GM08714 (cell line): ENCODE measurements around the gene CACNA1C.

Experiments used
- H3K4me3 ChIP-seq: fragments of 200-500 bp; sonication (Bioruptor generic); 2 replicates; pipeline ENCODE4 v1.5.1; 2014; ENCODE audit warnings: mild to moderate bottlenecking, low read length, inconsistent platforms
- ZNF274 ChIP-seq: IDR thresholded peaks from 2 replicates; pipeline ENCODE4 v1.6.1; 2012; ENCODE audit warnings: mild to moderate bottlenecking, low read depth, low read length

CACNA1C gene

DNA sequence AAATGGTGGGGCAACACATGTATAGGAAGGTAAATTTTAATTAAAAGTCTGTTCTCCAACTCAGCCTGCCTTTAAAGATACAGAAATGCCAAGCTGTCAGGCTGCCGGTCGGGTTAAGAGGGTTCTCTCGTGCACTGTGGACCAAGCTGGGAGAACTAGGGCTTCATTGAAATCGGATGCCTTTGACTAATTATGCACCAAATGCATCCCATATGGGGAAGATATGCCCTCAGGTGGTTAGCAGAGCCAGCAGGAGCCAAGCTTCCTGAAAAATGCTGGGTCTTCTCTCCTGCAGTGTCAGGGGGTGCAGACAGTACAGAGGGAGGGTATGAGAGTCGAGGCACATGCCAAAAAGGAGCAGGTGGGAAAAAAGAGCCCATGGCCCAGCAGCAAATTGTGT lies 236.1 kb downstream of the CACNA1C start:
- TF ChIP-seq ZNF274: no peak
- no peak overlapping the region for H3K4me3 ChIP-seq

DNA sequence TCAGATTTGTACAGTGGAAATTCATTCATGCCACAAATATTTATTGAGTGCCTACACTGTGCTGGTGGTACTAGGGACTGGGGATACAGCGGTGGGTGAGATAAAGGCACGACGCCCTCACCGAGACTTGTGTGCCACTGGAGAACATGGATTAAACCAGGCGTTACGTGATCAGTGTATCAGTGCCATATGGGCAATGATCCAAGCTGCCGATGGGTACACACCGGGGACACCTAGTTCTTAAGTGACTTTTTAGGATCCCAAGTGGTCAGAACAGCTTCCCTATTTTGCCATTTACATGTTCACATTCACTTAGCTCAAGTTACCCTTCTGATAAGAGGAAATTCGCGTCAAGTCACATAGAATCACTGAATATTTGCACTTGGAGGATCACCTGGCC lies 236.7 kb downstream of the CACNA1C start:
- no peak for TF ChIP-seq ZNF274
- H3K4me3 ChIP-seq: no peak overlapping the region

DNA sequence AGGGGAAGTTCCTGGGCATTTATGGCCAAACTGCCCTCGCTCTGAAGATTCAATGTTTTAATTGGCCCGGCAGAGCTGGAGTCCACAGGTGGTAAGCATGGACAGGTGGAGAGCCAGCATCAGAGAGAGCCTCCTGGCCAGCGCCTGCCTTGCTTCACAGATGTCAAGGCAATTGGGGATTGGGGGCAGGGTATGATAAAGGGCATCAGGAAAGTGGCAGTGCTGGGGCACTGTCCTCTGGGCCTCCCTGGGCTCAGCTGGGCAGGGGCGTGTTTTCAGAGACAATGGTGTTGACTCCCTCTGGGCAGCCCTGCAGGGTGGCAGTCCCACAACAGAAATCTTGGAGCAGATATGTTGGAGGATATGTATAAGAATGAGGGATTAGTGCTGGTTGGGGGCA lies 237.3 kb downstream of the CACNA1C start:
- H3K4me3 ChIP-seq: no peak overlapping the region
- no peak for TF ChIP-seq ZNF274

DNA sequence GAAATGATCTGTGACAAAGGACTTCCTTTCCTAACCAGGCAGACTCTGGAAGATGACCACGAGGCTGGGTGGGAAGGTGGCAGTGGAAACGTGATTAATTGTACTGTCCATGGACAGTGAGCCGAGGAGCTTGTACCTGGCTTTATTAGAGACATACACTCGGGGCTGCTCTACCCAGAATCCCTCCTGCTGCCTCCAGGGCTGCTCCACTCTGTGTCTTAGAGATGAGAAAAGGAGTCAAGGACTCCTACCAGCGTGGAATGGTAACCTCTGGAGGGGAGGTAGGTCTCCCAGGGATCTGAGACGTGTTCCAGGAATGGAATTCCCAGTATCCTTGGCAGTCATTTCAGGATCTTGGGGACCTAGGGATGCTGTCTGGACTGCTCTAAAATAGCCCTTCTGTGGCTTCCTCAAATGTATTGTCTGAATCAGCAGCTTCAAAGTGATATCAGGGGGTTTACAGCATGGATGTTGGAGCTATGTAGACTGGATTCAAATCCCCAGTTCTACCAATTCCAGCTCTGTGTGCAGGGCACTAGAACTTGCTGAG lies 237.8 kb downstream of the CACNA1C start:
- TF ChIP-seq ZNF274: no peak
- no peak overlapping the region for H3K4me3 ChIP-seq

DNA sequence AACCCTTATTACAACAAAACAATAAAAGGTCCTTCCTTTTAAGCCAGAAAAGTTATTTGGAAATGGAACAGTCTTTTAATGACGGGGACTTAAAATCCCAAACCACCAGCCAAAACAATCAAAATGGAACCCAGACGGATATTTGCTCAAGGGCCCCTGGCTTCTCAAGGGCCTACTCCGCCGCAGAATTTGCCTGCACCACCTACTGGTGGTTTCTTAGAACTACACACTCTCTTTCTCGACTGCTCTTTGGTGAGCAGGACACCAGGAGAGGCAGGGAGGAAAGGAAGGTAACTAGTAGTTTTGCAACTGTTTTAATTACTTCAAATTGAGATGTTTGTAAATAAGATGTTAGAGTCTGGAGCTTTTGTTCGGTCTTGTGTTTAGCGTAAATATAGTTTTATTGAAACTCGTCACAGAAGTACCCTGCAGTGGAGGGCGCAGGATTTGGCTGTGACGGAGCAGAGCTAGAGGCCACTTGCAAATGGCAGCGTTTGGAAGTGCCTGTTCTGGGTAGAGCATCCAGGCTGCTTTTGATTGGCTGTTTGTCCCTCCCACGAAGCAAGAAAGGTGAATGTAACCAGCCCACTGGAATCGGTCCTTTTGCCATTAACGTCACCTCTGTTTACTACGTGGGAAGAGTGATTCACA lies 238.5 kb downstream of the CACNA1C start:
- no peak for TF ChIP-seq ZNF274
- no peak overlapping the region for H3K4me3 ChIP-seq

DNA sequence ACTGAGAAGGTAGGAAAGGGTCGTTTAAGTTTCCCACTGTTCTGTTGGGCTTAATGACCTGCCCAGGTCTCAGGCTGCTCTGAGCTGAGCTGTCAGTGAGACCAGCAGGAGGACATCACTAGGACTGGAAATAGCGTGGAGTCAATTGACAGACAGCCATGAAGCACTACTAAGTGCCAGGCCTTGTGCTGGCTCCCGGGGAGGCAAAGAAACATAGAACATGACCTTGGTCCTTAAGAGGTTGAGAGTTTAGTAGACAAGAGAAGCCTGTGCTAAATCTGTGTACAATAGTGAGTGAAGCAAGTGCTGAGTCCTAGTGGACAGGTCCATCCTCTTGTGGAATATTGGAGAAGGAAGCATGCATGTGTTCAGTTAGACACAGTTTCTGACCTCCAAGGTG lies 239.2 kb downstream of the CACNA1C start:
- TF ChIP-seq ZNF274: no peak
- H3K4me3 ChIP-seq: no peak overlapping the region

DNA sequence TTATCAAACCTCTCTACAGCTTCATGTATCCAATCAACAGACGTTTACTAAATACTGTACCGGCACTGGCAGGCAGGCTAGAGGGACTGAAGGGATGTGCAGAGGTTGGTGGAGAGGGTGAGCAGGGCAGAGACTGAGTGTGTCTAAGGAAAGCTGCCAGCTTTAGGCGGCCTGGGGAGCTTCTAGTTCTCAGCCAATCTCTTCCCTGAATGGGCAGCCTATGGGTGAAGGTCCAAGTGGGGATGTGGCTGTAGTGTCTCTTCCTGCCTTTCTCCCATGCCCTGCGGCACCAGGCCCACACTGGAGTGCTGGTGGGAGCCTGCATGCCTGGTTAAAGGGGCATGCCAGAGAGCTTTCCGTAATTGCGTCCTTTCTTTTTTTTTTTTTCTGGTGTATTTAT lies 239.8 kb downstream of the CACNA1C start:
- TF ChIP-seq ZNF274: no peak

DNA sequence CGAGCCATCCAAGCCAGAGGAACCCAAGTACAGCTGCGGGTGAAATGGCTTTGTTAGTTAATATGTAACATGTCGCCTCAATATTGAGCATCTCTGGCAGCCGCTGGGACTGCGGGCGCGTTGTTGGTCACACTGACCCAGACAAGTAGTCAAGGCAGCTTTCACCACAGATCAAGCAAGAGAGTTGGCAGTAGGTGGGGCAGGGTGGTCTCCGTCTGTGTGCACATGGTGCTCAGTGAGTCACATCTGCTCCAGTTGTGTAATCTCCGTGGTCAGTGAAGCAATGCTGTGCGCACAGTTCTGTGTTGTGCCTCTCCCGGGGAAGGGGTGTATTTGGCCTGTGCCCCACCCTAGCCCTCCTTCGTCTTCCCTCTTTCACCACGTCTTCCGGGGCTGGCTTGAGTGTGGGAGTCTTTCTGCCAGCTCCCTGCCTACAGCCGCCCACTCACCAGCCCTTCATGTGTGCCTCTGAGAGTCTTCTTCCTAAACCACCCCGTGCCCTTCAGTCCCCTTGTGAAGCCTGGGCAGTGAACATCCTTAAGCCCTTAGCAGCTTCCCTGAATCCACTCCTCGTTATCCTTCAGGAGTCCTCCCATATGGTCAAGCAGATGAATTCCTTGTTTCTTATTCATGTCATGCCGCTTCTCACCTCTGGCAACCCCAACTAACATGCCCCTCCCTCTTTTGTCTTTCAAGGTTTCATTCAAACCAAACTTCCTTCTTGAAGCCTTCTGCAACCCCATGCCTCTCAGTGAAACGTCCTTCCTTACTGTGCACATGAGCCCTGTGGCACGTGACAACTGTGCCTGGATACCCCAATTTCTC lies 242.1 kb downstream of the CACNA1C start:
- no peak overlapping the region for H3K4me3 ChIP-seq
- no peak for TF ChIP-seq ZNF274

More for the DNA sequence above, 239.8 kb downstream of the CACNA1C start:
- no peak overlapping the region for H3K4me3 ChIP-seq

DNA sequence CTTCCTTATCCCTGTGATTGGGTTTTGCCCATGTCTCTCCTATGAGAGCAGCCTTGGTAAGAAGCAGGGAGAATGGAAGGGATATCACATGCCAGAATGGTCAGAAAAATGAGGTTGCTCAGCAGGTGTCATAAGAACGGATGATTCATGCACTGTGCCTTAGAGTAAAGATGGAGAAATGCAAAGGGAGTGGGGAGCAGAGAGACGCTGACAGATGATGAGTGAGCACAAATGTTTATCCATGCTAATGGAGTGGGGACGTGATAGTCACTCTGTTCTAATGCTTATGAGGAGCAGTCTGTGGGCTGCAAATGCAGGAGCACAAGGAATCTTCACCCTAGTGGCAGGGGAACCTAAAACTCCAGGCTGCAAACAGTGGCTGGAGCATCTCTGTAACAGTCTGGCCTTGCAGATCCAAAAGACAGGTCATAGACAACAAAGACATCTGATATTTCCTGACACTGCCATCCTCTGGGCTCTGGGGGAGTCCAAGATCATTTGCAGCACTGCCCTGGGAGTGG lies 243.2 kb downstream of the CACNA1C start:
- TF ChIP-seq ZNF274: no peak
- H3K4me3 ChIP-seq: no peak overlapping the region

DNA sequence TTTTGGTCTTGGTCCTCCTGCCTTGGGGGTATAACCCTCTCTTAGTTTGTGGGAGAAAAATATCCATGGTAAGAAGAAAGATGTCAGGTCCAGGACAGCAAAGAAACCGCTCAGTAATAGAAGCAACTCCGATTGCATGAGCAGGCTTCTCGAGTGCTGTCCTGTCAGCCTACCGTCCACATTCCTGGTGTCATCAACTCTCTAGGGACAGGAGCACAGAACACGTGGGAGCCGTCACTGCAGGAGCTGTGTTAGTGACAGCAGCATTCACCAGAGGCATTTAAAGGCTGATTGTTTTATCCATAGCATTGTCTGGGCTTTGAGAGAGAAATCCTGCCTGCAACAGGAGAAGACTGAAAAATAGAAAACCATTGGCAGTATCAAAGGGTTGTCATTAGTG lies 244.2 kb downstream of the CACNA1C start:
- TF ChIP-seq ZNF274: no peak
- H3K4me3 ChIP-seq: no peak overlapping the region

DNA sequence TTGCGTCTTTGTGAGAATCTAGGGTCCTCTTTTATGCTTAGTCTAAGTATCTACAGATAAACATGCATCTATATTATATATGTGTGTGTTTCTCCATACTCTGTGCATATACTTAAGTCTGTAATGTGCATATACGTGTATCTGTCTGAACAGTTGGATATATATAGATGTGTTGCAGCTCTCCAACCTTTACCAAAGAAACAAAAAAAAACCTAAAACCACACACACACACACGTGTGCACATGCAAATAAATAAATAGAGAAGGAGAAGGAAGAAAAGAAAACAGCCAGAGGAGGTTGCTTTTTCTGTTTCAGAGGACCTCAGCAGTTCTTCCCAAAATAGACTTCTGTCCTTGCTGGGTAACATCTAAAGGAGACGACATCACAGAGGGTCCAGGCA lies 244.9 kb downstream of the CACNA1C start:
- H3K4me3 ChIP-seq: no peak overlapping the region; the same call in 1 of the 2 replicates
- TF ChIP-seq ZNF274: no peak

DNA sequence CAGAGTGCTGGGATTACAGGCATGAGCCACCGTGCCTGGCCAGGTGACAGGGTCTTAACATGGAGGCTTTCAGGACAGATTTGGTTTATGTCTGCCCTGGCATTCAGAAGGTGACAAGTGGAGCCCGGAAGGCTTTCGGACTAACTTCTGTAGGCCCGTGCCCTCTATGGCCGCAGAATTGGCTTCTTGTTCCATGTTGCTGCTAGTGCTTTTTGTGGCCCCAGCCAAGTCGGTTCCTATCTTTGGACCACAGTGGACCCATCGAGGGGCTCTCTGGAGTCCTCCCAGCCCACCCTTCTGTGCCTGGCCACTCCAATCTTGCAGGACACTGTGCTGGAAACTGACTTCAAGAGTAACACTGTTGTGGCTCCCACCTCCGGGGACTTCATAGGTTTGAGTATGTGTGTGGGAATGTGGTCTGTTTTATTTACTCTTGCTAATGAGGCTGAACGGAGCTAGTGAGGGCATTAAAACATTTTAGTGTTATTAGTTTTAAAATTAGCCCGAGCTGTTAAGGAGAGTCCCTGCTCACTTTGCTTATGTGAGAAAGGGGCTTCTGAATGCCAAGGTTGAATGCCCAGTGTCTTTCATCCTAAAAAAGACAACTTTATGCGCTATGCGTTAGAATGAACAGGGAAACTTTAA lies 245.9 kb downstream of the CACNA1C start:
- no peak overlapping the region for H3K4me3 ChIP-seq
- TF ChIP-seq ZNF274: no peak

DNA sequence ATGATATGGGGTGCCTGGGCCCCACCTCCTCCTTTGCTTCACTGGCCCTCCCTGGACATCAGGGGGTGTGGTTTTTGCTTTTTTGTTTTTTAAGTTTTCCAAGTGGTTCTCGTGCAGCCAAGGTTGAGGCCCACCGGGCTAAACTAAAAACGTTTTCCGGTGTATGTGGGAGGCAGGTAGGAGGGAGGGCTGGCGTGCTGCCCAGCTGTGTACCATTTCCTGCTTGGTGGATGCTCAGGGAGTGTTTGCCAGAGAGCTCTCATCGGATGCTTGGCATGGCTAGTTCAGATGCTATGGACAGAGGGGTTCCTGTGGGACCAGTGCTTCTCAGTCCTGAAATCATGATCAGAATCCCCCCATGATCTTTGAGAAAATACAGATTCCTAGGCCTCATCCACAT lies 246.4 kb downstream of the CACNA1C start:
- no peak for TF ChIP-seq ZNF274
- no peak overlapping the region for H3K4me3 ChIP-seq

DNA sequence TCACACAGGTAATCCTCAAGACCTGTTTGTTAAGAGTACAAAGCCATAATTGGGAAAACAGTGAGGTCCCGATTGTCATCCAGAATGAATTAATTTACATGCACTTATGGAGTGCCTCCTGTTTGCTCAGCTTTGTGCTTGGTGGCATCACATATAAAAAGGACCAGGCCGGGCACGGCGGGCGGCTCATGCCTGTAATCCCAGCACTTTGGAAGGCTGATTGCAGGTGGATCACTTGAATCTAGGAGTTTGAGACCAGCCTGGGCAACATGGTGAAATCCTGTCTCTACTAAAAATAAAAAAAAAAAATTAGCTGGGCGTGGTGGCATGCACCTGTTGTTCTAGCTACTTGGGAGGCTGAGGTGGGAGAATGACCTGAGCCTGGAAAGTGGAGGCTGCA lies 247.4 kb downstream of the CACNA1C start:
- H3K4me3 ChIP-seq: no peak overlapping the region
- TF ChIP-seq ZNF274: no peak

DNA sequence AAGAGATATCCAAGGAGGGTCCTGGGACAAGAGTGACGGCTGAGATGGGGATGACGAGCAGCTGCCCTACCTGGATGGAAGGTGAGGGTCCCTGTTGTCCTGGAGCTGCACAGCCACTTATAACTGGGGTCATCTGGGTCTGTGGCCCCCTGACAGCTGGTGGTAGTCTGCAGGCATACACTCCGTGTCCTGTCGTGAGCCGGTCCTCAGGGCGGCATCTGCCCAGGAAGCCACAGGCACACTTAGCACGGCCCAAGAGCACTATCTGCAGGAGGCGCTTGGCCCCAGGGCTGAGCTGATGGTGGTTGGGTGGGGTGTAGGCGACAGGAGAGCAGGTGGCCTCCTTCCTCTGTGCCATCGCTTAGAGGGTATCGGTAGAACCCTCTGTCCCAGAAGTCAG lies 248.1 kb downstream of the CACNA1C start:
- no peak overlapping the region for H3K4me3 ChIP-seq
- no peak for TF ChIP-seq ZNF274
